Hepatocyte (in vitro differentiated cells): Measurements from ENCODE around the gene TEAD1.

Source experiments
- CTCF ChIP-seq: fragments of 200-600 bp; sonication (generic); IDR thresholded peaks from 2 replicates; pipeline ENCODE4 v1.5.1; 2016; ENCODE audit warnings: antibody characterized with exemption, mild to moderate bottlenecking; ENCODE audit not compliant: poor library complexity
- EZH2 ChIP-seq: fragments of 200-600 bp; sonication (generic); IDR thresholded peaks from 2 replicates; pipeline ENCODE4 v1.6.1; 2016; ENCODE audit warnings: antibody characterized with exemption, mild to moderate bottlenecking, borderline replicate concordance

- TF ChIP-seq CTCF = no peak
- no peak for TF ChIP-seq EZH2
Measured at GRCh38 chr11:12817681-12818332, 143.6 kb downstream of the TEAD1 start.
